GM21723 (cell line): ENCODE data around the gene DST.

Experiments
- ATAC-seq: cut with Tn5 transposase; IDR thresholded peaks from one replicate; pipeline ENCODE4 v1.9.1; 2021; ENCODE audit warnings: mild to moderate bottlenecking, moderate library complexity; ENCODE audit not compliant: unreplicated experiment

DST gene

DNA sequence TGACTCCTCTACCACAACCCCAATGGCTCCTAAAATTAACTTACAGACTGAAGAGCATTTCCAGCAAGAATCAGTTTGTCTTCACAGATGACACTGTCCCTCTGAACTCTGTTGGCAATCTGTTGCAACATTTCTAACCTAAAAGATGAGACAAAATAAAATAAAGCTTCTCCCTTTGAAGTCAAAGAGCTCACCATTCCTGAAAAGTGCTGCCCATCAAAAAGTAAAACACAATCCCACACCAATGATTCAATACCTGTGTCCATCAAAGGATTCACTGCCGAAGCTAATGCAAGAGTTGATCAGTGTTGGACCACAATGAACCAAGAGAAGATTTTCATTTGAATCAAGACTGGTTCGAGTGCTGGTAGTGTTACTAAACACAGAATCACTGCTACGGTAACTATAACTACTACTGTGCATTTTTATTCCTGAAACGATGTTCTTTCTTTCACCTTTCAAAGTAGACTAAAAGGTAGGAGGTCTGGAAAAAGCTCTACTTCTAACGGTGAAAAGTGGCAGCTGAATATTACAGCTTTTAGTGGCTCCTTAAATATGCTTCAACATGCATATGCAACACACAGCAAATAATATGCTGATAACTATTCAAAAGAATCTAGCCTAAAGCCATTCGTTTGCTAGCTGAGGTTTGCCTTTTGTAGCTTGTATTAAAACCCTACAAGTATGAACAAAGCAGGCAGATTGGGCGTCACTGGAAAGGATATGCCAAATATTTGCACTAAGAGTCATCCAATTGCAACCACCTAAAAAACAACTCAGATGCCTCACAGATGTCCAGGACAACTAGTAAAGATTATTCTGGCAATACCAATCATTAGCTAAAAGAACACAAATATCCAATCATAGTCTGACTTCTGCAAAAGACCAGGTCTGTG is at the start of gene DST:
Gene DST (minus strand): TSS at position 524 of the 896 bp plus-strand sequence.
- ATAC-seq, result no peak

DNA sequence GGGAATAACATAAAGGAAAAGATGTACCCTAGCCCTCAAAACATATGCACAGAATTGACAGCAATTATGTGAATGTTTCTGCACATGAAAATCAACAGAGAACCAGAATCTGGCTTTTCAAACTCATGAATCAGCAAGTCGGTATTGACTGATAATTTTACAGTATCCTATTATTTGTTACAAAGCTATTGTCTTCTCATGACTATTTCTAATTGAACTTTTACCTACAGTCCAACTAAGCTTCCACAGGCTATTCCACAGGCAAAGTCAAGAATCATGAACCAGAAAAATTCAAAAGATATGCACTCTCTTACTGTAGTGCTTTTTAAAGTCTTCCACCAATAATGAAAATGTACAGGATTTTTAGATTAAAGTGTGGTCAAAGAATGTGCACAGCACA is 49.1 kb upstream of the DST start:
- ATAC-seq, result no peak

DNA sequence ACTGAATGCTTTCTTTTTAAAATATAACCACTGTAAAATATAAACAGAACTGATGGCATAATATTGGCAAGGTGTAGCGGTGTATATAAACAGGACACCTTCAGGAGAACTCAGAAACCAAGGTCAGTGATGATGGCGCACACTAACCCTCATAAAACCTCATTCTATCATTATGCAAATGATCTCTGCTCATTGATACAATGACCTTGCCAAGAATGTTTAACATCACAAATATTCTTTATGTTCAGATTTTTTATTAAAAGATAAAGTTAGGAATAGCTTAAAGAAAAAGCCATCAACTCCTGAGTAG is 48.6 kb upstream of the DST start:
- no peak for ATAC-seq

DNA sequence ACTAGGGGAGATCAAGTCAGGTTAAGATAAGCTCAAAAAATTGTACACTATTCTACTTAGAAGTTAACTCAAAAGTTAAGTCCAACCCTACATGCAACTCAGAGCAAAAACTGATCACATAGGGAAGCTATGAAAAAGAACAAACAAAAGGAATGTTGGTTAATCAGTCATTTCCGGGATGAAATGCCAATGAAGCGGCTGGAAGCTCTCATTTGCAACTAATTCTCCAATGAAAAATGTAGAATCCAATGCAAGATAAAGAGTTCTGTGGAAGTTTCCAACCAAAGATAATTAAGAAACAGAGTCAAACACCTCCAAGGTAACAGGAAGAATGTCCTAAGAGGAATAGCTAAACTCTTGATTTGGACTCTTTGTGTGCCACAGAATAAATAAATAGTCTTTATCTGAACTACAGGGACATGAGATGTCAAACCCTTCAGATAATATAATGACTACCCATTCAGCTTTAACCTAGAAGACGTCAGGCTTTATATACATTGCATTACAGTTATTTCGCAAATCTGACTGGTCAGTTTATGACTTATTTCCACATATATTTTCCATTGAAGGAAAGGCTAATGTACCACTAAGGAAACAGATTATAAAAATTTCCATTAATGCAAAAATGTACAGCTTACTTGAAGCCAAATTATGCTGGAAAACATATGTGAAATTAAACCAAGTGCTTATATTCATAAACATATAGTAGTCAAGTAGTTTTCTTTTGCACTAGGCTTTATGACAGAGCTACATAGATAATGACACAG is 48.0 kb upstream of the DST start:
- ATAC-seq, result no peak

DNA sequence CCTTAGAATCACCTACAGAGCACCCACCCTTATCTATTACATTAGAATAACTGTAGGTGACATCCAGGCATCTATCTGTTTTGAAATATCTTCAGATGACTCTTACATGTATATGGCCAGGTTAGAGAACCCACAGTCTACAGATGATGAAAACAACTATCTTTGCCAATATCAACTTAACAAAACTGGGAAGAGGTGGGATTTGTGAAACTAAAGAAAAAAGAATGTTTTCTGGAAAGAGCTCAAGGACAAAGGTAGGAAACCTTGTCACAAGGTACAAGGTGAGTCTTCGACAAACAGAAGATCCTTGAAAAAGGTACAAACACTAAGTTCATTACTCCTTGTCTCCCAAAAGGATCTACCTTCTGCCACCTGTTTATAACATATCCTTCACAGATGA is 47.0 kb upstream of the DST start:
- ATAC-seq, result peak; percentile 8

DNA sequence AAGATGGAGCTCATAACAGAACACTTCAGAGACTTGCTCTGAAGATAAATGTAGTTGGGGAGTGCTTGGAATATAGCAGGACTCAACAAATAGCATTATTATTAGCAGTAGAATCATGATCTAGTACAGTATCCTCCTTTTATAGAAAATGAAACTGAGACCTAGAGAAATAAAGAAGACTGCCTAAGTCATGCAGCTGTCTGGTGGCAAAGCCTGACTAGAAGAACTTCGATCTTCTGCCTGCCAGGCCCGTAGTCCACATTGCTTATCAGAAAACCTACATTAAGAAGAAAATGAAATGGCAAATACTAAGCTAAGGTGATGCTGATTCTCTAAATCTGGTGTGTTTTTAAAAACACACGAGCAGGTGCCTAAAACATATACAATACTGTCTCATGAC is 46.4 kb upstream of the DST start:
- ATAC-seq, result peak; percentile 95

DNA sequence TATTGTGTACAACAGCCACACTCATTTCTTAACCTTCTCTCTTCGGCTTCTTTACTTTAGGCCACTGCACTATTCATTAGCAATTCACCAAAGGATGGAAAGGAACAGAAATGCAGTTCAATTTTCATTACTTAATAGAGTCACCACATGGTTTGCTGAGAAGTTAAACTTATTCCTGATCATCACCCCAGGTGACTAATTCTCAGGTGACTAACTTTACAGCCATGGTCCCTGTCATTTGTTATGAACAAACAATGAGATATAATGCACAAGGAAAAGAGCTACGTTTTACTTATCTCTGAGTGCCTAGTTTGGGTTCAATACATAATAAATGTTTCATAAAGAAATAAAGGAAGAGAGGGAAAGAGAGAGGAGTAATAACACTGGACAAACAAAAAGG is 45.8 kb upstream of the DST start:
- no peak for ATAC-seq

DNA sequence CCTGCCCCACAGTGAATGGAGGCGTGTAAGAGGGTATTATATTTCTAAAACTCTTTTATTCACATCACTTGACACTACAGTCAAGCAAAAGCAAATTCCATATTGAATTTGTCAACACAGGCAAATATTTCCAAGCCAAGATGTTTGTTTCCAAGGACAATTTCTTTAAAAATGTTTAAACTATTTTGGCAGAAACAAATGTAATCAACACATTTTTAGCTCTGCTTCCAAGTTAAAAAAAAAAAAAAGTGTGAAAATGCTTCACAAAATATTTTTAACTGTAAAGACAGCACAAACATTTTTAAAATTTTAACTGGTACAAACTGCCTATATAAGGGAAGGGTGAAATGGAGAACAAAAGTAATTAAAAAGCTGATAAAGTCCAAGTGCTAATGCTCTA is 44.9 kb upstream of the DST start:
- no peak for ATAC-seq

DNA sequence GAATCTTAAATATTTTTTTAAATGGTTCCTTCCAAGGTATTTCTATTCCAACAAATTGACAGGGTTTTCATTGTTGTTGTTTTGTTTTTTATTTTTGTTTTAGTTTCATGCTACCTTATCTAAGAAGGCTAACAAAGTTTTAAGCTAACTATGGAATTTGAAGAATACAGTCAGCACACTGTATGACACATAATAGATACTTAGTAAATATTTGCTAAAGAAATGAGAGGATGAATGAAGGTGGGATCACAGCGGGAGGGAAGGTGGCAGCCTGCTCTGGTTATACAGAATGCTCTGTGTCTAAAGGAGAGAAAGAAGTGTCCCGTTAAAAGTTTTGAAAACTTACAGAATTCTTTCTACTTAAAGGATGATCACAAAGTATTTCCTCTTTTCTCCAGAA is 43.7 kb upstream of the DST start:
- ATAC-seq, result no peak

DNA sequence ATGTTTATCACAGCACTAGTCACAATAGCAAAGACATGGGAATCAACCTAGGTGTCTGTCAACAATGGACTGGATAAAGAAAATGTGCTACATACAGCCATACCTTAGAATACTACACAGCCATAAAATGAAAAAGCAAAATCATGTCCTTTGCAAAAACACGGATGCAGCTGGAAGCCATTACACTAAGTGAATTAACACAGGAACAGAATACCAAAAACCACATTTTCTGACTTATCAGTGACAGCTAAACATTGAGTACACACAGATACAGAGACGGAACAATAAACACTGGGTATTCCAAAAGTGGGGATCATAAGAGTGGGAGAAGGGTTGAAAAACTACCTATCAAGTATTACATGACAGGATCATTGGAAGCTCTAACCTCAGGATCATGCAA is 43.3 kb upstream of the DST start:
- ATAC-seq, result no peak

DNA sequence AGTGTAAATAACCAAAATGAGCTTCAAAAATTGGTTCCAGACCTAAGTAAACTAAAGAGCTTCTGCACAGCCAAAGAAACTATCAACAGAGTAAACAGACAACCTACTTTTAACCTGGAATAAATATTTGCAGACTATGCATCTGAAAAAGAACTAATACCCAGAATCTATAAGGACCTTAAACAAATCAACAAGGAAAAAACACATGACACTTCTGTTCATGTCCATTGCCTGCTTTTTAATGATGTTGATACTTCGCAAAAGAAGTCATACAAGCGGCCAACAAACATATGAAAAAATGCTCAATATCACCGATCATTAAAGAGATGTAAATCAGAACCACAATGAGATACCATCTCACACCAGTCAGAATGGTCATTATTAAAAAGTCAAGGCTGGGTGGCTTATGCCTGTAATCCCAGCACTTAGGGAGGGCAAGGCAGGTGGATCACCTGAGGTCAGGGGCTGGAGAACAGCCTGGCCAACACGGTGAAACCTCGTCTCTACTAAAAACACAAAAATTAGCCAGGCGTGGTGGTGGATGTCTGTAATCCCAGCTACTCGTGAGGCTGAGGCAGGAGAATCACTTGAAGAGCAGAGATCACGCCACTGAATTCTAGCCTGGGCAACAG is 42.5 kb upstream of the DST start:
- ATAC-seq, result no peak

DNA sequence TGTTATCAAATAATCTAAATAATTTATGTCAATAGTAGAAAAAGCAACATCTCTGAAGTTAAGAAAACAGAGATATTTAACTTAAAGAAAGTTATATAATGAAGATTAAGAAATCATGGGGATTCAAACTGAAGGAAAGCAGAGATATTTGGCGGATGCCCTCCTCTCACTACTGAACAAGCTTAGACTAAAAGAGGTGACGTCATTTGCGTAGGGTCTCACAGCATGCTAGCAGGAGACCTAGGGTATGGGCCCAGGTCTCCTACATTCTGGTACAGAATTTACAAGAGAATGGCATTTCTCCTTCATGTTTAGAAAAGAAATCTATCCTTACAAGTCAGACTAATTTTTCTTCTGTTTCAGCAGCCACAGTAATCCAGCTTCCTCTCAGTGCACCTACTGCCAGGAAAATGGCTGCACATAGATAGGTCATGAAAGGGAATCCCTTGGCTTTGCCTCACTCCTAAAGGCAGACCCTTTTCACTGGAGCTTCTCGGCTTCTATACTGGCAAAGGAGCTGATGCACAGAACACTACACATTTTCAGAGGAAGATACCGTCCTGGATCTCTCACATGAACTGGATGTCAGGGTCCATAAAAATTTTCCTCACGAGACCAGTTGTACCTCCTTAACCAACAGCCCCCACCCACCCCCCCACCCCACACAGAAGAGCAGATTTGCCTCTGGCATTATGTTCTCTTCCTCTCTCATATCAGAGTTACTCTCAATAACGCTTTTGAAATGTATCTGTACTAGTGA is 41.8 kb upstream of the DST start:
- ATAC-seq, result no peak

DNA sequence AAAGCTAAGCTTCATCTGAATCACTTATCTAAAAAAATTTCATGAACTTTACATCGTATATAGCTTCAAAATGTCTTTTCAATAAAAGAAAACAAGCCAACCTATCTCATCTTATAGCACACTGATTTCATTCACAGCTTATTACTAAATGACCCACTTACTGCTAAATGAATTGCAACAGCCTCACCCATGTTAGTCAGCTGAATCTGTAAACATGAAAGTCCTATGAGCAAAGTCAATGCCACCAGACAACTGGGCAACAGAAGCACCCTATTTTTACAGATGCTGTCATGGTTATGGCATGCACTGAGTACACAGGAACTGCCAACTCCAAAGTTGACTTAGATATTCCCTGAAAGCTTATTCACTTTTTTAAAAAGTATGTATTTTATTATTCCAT is 41.2 kb upstream of the DST start:
- no peak for ATAC-seq

DNA sequence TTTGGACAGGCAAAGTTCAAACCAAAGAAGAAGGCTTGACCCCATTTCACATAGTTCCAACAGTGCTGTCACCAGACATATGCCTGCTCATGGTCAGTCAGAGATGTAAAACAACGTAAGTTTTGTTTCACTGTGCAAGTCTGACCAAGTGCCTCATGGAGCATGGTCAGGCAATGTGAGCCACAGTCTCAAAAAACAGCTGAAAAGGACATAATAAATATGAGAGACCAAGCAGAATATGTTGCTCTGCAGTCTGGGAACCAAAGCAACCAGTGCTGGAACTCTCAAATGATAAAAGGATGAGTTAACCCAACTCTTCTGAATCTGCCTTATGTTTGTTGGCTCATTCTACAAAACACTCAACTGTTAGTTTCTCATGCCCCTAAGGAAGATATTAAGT is 39.9 kb upstream of the DST start:
- ATAC-seq, result no peak

DNA sequence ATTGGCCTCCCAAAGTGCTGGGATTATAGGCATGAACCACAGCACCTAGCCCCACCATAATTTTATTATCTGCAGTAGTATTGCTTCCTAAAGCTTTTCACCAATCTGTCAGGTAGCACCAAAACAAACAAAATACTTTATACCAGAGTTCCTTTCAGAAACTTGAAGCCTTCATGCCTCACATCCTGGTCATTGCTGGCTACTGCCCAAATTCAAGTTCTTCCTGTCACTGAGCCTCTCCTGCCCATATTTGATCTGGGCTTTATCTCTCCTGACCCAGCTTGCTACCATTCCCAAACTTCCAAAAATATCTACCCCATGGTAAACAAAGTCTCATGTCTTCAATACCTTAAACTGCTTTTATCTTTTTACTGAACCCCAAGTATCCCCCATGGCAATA is 34.9 kb upstream of the DST start:
- no peak for ATAC-seq

DNA sequence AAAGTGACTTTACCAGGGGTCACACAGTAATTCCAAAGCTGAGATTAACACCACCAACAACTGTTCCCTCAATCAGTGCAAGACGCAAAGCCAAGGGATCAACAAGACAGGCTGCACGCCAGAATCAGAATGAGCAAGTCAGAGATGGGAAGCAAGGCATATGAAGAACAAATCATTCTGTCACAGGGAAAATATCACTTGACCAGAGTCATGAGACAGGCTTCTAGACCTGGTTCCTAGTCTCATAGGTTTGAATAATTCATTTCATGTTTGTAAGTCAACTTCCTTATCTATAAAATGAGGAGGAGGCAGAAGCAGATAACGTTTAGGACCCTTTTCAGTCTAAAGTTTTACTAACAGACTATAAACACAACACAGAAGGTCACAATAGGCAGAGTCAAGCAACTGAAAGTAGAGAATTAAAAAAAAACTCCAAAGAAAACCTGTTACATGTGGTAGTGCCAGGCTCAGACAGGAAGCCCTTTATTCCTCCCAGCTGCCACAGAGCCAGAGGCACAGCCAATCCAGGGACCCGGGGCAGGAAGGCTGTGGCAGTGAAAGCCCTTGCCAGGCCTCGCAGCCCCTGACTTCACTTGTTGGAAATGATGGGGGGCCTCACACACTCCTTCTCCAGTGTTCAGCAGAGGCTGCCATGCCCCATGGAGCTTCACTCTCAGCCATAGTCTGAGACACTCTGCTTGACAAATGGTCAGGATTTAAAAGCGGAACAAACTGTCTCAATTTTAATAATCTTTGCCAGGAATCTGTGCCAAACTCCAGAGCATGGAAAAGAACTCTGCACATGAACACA is 29.2 kb upstream of the DST start:
- ATAC-seq, result no peak

DNA sequence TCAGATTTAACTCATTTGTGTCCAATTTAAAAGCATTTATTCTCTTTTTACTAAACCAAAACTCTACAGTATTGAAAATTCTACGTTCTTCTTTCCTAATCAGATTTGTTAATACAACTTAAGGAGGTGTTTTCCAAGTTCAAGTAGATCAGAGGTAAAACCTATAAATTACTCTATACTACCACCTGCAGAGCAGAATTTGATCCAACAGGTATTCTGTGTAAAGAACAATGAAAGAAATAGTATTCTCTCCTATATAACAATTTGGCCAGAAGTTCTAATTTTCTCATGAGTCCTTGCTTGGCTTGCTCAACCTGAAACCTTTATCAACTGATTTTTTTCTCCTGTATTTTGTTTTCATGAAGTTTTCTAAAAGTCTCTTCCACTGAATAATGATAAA is 28.5 kb upstream of the DST start:
- ATAC-seq, result no peak

DNA sequence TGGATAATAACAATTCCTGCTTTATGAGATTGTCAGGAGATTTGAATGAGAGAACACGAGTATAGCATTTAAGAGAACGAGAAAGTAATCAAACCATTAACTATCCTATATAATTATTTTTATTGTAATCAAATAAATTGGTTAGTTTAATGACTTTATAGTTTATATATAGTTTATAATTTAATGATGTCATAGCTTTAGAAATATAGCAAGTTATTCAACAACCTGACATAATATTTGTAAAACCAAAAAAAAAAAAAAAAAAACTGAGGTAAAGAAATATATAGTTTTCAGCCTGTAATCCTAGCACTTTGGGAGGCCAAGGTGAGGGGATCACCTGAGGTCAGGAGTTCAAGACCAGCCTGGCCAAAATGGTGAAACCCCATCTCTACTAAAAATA is 26.4 kb upstream of the DST start:
- no peak for ATAC-seq

DNA sequence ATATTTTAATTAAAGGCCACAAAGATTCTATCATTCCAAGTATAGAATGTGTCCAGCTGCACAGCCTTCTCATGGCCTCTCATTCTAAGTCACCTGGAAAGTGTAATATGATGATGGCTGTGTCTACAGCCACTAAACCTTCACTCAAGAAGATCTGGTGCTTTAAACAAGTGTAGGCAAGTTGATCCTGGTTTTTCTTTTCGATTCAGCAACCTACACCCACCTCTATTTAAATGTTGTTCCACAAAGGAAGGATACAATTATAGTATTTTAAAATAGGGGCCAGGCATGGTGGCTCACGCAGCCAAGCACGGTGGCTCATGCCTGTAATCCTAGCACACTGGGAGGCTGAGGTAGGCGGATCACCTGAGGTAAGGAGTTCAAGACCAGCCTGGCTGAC is 25.5 kb upstream of the DST start:
- no peak for ATAC-seq

DNA sequence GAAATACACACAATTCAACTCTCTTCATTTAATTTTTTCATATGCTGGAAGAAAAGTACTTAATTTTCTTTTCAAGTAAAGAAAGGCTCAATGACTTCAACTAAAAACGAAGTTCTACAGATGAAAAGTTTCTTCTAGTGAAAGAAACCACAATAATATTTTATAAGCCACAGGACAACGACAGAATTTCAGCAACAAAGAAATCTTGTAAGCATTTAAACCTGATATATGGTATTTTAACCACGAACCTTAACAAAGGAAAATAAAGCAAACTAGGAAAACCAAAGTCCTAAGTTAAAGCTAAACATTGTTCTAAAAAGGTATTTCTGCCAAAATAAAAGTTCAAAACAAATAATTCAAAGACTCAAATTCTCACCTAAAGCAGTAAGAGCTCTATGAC is 24.6 kb upstream of the DST start:
- ATAC-seq, result no peak

DNA sequence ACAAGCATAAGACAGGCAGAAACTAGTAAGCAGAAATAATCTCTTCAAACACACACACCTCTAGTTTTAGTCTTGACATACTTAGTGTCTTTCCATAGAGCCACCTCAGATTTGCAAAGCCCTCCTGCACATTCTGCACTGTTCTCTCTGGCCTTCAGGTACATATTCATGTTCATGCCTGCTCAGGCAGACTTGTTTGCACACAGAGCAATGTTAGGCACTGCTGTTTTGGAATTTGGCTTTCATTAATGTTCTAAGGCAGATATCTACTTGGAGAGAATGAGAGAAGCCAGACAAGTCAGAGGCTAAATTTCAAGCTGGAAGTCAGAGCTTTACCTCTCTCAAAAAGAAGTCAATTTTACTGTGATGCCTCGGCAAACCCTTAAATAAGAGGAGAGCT is 21.3 kb upstream of the DST start:
- ATAC-seq, result no peak
